Astrocyte (in vitro differentiated cells and primary cell): Measurements from ENCODE around the gene HIRIP3.

Experiments used
- EZH2 ChIP-seq: IDR thresholded peaks from 2 replicates; pipeline ENCODE4 v1.6.1; 2012; ENCODE audit warnings: mild to moderate bottlenecking, low read length, inconsistent platforms; ENCODE audit not compliant: insufficient read depth
- TF ChIP-seq, protein P1 (sequence below): IDR thresholded peaks from 2 replicates; pipeline ENCODE4 v1.5.1; 2011; ENCODE audit warnings: low read depth, mild to moderate bottlenecking, inconsistent platforms, low read length, moderate library complexity; ENCODE audit not compliant: insufficient read depth

DNA sequence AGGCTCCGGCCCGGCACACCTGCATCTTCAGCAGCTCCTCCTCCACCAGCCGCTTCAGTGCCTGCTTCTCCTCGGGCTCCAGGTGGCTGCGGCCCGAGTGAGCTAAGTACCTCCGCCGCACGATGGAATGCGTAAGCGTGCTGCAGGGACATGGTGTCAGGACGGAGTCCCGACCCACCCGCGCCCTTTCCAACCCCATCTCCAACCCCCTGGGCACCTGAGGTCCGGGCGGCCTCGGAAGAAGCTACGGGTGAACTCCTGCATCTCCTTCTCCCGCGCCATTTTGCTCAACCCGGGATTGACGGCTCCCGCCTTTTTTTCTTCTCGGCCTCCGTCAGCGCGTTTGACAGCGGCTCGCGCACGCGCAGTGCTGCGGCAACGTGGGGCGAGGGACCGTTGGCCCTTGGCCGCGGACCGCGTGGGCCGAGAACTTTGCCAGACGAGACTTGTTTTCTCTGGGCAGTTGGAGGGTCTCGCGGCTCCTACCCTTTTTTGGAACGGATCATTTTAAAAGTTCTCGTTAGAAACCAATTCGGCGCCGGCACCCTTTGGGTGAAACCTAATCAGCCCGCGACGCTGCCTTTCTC is at the start of gene HIRIP3:
- TF ChIP-seq, protein P1, sequence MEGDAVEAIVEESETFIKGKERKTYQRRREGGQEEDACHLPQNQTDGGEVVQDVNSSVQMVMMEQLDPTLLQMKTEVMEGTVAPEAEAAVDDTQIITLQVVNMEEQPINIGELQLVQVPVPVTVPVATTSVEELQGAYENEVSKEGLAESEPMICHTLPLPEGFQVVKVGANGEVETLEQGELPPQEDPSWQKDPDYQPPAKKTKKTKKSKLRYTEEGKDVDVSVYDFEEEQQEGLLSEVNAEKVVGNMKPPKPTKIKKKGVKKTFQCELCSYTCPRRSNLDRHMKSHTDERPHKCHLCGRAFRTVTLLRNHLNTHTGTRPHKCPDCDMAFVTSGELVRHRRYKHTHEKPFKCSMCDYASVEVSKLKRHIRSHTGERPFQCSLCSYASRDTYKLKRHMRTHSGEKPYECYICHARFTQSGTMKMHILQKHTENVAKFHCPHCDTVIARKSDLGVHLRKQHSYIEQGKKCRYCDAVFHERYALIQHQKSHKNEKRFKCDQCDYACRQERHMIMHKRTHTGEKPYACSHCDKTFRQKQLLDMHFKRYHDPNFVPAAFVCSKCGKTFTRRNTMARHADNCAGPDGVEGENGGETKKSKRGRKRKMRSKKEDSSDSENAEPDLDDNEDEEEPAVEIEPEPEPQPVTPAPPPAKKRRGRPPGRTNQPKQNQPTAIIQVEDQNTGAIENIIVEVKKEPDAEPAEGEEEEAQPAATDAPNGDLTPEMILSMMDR, result no peak
- no peak for TF ChIP-seq EZH2
